Motor neuron (in vitro differentiated cells): ENCODE results near the gene PRODH. TPM values are rescaled to one million over a fixed set of nuclear protein-coding genes. Genes with fewer than 3 reads are reported as not detected.
A peak's percentile ranks its signal among the peaks of the same experiment; 100 is the strongest.
"Not testable (repeated sequence)": the region's sequence is repeated elsewhere in the genome, so short reads cannot be mapped to it uniquely, and the experiment has no call there.

Experiments used
- ATAC-seq, 8 experiments: fragments of 200-7000 bp; cut with Tn5 transposase; replicated peaks in 6 of 8; 2 replicates each; pipeline ENCODE4 v1.8.0; 2021; ENCODE audit warnings: mild to moderate bottlenecking in 8 of 8, moderate library complexity in 8 of 8
- H3K27ac ChIP-seq, 2 donors: fragments of 250-450 bp; sonication (Bioruptor Pico); 2 replicates each; pipeline ENCODE4 v1.9.0; 2021; ENCODE audit warnings: antibody characterized with exemption in 2 of 2, mild to moderate bottlenecking in 2 of 2, moderate library complexity in 1 of 2
- H3K4me1 ChIP-seq, 2 donors: fragments of 250-450 bp; sonication (Bioruptor Pico); replicated peaks in 1 of 2; 2 replicates each; pipeline ENCODE4 v1.6.1; 2021; ENCODE audit warnings: antibody characterized with exemption in 2 of 2, mild to moderate bottlenecking in 2 of 2, moderate library complexity in 1 of 2
- H3K4me3 ChIP-seq, 5 donors: fragments of 250-450 bp; sonication (Bioruptor Pico); 2 replicates each; pipeline ENCODE4 v1.9.0; 2021; ENCODE audit warnings: antibody characterized with exemption in 5 of 5, mild to moderate bottlenecking in 5 of 5, moderate library complexity in 4 of 5
- WGBS, 10 experiments: fragments of 450-650 bp; shearing (Covaris generic); methylation state at CpG; one replicate each; pipeline ENCODE4 v1.0.0; 2022; 5-methylcytosine and 5-hydroxymethylcytosine counted together
- in situ Hi-C, 9 experiments: fragments of 400-800 bp; cut with MboI; loops; one replicate each; pipeline ENCODE4 v1.15.0; 2021; ENCODE audit warnings: low sequenced_read_pairs in 9 of 9, low pct_unique_long_range_greater_than_20kb in 2 of 9; ENCODE audit not compliant: unreplicated experiment in 9 of 9
- total RNA-seq, 8 experiments: library from RNA; unstranded; fragments of 300-600 nt; gene quantifications; 2 replicates each; pipeline versions ENCODE4 v1.2.3 to v1.2.4, GENCODE V29; 2022

Gene PRODH
- total RNA-seq, 8 experiments from 2014 or later = 0.65 to 13.7 (median 1.1) TPM

- in situ Hi-C loops = no loop called here
- no peaks in the 10 kb centered on the region for H3K4me1 ChIP-seq
- H3K4me3 ChIP-seq = no peak overlapping the region
- H3K27ac ChIP-seq = no peak overlapping the region
- WGBS, 10 experiments = no CpG with 5 or more reads among the region's 5 CpGs
- peak; percentile 85 to 95 (median 91) for ATAC-seq
These were observed 6.6 kb downstream of the PRODH start for GRCh38 chr22:18929459-18929858.

GRCh38 chr22:18927573-18927972, 8.5 kb downstream of the PRODH start:
- ATAC-seq = no peak
- no CpG with 5 or more reads among the region's 5 CpGs for WGBS, 10 experiments
- H3K4me1 ChIP-seq = no peaks in the 10 kb centered on the region
- in situ Hi-C loops = no loop called here
- H3K27ac ChIP-seq = no peak overlapping the region
- no peak overlapping the region for H3K4me3 ChIP-seq

- H3K27ac ChIP-seq = no peak overlapping the region
- H3K4me3 ChIP-seq = no peak overlapping the region
- in situ Hi-C loops = no loop called here
- H3K4me1 ChIP-seq = no peaks in the 10 kb centered on the region
- no CpG with 5 or more reads among the region's 4 CpGs for WGBS, 10 experiments
- ATAC-seq = no peak
These were observed 9.1 kb downstream of the PRODH start for GRCh38 chr22:18927020-18927419.

- WGBS, 10 experiments = no CpG with 5 or more reads among the region's 20 CpGs
- in situ Hi-C loops = no loop called here
- H3K27ac ChIP-seq = no peak overlapping the region
- no peaks in the 10 kb centered on the region for H3K4me1 ChIP-seq
- no peak overlapping the region for H3K4me3 ChIP-seq
- no peak for ATAC-seq
These were observed 10.6 kb downstream of the PRODH start for GRCh38 chr22:18925368-18926064.

GRCh38 chr22:18920257-18920902, 15.7 kb downstream of the PRODH start:
- in situ Hi-C loops, H3K27ac ChIP-seq, H3K4me1 ChIP-seq, H3K4me3 ChIP-seq: not testable (repeated sequence)
- peak in 2 of 8 experiments; percentile 7 to 28 for ATAC-seq
- WGBS, 10 experiments = no CpG with 5 or more reads among the region's 12 CpGs

- H3K4me3 ChIP-seq, H3K27ac ChIP-seq, in situ Hi-C loops, H3K4me1 ChIP-seq: not testable (repeated sequence)
- no CpG with 5 or more reads among the region's 3 CpGs for whole genome bisulfite sequencing, 10 experiments
- ATAC-seq = peak in 2 of 8 experiments; percentile 92 to 93
These were observed 18.3 kb downstream of the PRODH start for GRCh38 chr22:18917818-18918217.

GRCh38 chr22:18915550-18915949, 20.5 kb downstream of the PRODH start:
- ATAC-seq = peak in 4 of 8 experiments; percentile 42 to 55 (median 50)
- no CpG with 5 or more reads among the region's 9 CpGs for WGBS, 10 experiments
- H3K4me1 ChIP-seq, H3K27ac ChIP-seq, in situ Hi-C loops, H3K4me3 ChIP-seq: not testable (repeated sequence)

- ATAC-seq = peak in 2 of 8 experiments; percentile 12 to 15
- H3K4me3 ChIP-seq, H3K4me1 ChIP-seq, in situ Hi-C loops, H3K27ac ChIP-seq: not testable (repeated sequence)
- WGBS, 10 experiments = no CpG with 5 or more reads among the region's 10 CpGs
These were observed 21.5 kb downstream of the PRODH start for GRCh38 chr22:18914558-18914957.

GRCh38 chr22:18912264-18912946, 23.7 kb downstream of the PRODH start:
- peak in 7 of 8 experiments; percentile 31 to 62 (median 48) for ATAC-seq
- H3K4me3 ChIP-seq, H3K27ac ChIP-seq, in situ Hi-C loops, H3K4me1 ChIP-seq: not testable (repeated sequence)
- WGBS, 10 experiments = no CpG with 5 or more reads among the region's 10 CpGs

GRCh38 chr22:18911535-18911934, 24.6 kb downstream of the PRODH start:
- H3K27ac ChIP-seq, H3K4me1 ChIP-seq, ATAC-seq, H3K4me3 ChIP-seq, in situ Hi-C loops: not testable (repeated sequence)
- WGBS, 10 experiments = no CpG with 5 or more reads among the region's 2 CpGs

GRCh38 chr22:18909556-18909955, 26.5 kb downstream of the PRODH start:
- no peak for ATAC-seq
- no CpG with 5 or more reads among the region's 5 CpGs for WGBS, 10 experiments
- Histone ChIP-seq H3K4me3 (no peak overlapping the region), H3K4me1 (no peaks in the 10 kb centered on the region), H3K27ac (no peak overlapping the region)
- in situ Hi-C loops = no loop called here

- Histone ChIP-seq H3K4me1 (no peaks in the 10 kb centered on the region), H3K4me3 (no peak overlapping the region), H3K27ac (no peak overlapping the region)
- in situ Hi-C loops = no loop called here
- ATAC-seq = peak in 3 of 8 experiments; percentile 5 to 8 (median 5)
- WGBS, 10 experiments = no CpG with 5 or more reads among the region's 13 CpGs
These were observed 29.2 kb downstream of the PRODH start for GRCh38 chr22:18906896-18907295.

- H3K4me3 ChIP-seq, in situ Hi-C loops, H3K4me1 ChIP-seq, H3K27ac ChIP-seq: not testable (repeated sequence)
- no CpG with 5 or more reads among the region's 36 CpGs for WGBS, 10 experiments
- peak; percentile 17 to 47 (median 44) for ATAC-seq
These were observed 29.7 kb downstream of the PRODH start for GRCh38 chr22:18906410-18906745.
